WTC11 (cell line): ENCODE results near the gene SECTM1. TPM values are rescaled to one million over a fixed set of nuclear protein-coding genes. Genes with fewer than 3 reads are reported as not detected.
A peak's percentile ranks its signal among the peaks of the same experiment; 100 is the strongest.

Experiments
- ATAC-seq: fragments of 200-7000 bp; cut with Tn5 transposase; 2 replicates; pipeline ENCODE4 v1.10.0; 2021; ENCODE audit warnings: mild to moderate bottlenecking, moderate library complexity
- CTCF ChIA-PET: fragments of 300-600 bp; sonication (Branson Sonifier 250); formaldehyde crosslinking; loops from one replicate; lab custom pipeline; 2021; ENCODE audit warnings: antibody characterized with exemption; lab: Charles Lee
- POLR2A ChIA-PET: fragments of 350-600 bp; sonication (Branson Sonifier 250); formaldehyde crosslinking; loops from one replicate; lab custom pipeline; 2021; ENCODE audit warnings: antibody characterized with exemption; lab: Charles Lee
- DNase-seq: peaks from one replicate; pipeline ENCODE4 v3.0.0; 2021; ENCODE audit warnings: low spot score
- H3K27ac Mint-ChIP-seq: 2 replicates; pipeline ENCODE4 v1.8.0; 2021; ENCODE audit warnings: mixed read lengths
- H3K27me3 Mint-ChIP-seq: 2 replicates; pipeline ENCODE4 v1.8.0; 2021; ENCODE audit warnings: low read depth, mild to moderate bottlenecking, moderate library complexity, mixed read lengths
- H3K36me3 Mint-ChIP-seq: 2 replicates; pipeline ENCODE4 v1.8.0; 2021; ENCODE audit warnings: mixed read lengths
- H3K4me1 Mint-ChIP-seq: 2 replicates; pipeline ENCODE4 v1.8.0; 2022; ENCODE audit warnings: mixed read lengths
- H3K4me3 Mint-ChIP-seq: 2 replicates; pipeline ENCODE4 v1.8.0; 2021; ENCODE audit warnings: mild to moderate bottlenecking, moderate library complexity, mixed read lengths
- H3K9me3 Mint-ChIP-seq: 2 replicates; pipeline ENCODE4 v1.8.0; 2021; ENCODE audit warnings: mixed read lengths
- CREM ChIP-seq: sonication (generic); formaldehyde crosslinking; IDR thresholded peaks from 2 replicates; pipeline ENCODE4 v1.8.1; 2022; ENCODE audit warnings: mild to moderate bottlenecking, missing genetic modification reagents, moderate library complexity
- ELF4 ChIP-seq: sonication (generic); formaldehyde crosslinking; IDR thresholded peaks from 2 replicates; pipeline ENCODE4 v1.8.1; 2022; ENCODE audit warnings: low read depth, mild to moderate bottlenecking, moderate library complexity, missing genetic modification reagents
- EMX1 ChIP-seq: fragments of 250-450 bp; sonication (Bioruptor Pico); IDR thresholded peaks from 2 replicates; pipeline ENCODE4 v1.8.0; 2021; ENCODE audit warnings: mild to moderate bottlenecking
- ETV6 ChIP-seq: sonication (generic); formaldehyde crosslinking; IDR thresholded peaks from 2 replicates; pipeline ENCODE4 v1.8.1; 2022; ENCODE audit warnings: mild to moderate bottlenecking, missing genetic modification reagents
- GRHL2 ChIP-seq: fragments of 250-450 bp; sonication (Bioruptor Pico); IDR thresholded peaks from 2 replicates; pipeline ENCODE4 v1.8.0; 2022; ENCODE audit warnings: mild to moderate bottlenecking, moderate library complexity; ENCODE audit not compliant: insufficient replicate concordance, severe bottlenecking
- GTF2I ChIP-seq: fragments of 250-450 bp; sonication (Bioruptor Pico); conservative IDR thresholded peaks from 2 replicates; pipeline ENCODE4 v1.4.0; 2021; ENCODE audit warnings: mild to moderate bottlenecking
- IRF2 ChIP-seq: sonication (generic); formaldehyde crosslinking; IDR thresholded peaks from 2 replicates; pipeline ENCODE4 v1.8.0; 2022; ENCODE audit warnings: low read depth, missing genetic modification reagents, borderline replicate concordance
- NR3C1 ChIP-seq: sonication (generic); formaldehyde crosslinking; conservative IDR thresholded peaks from 2 replicates; pipeline ENCODE4 v1.8.1; 2023; ENCODE audit warnings: low read depth, mild to moderate bottlenecking, missing genetic modification reagents
- SOX15 ChIP-seq: fragments of 250-450 bp; sonication (Bioruptor Pico); IDR thresholded peaks from 2 replicates; pipeline ENCODE4 v1.9.0; 2021; ENCODE audit warnings: mild to moderate bottlenecking
- SP1 ChIP-seq: sonication (generic); formaldehyde crosslinking; conservative IDR thresholded peaks from 2 replicates; pipeline ENCODE4 v1.8.1; 2022; ENCODE audit warnings: missing genetic modification reagents
- TEAD1 ChIP-seq: sonication (generic); formaldehyde crosslinking; IDR thresholded peaks from 2 replicates; pipeline ENCODE4 v1.8.0; 2022; ENCODE audit warnings: mild to moderate bottlenecking, missing genetic modification reagents
- TP53 ChIP-seq: sonication (generic); formaldehyde crosslinking; IDR thresholded peaks from 2 replicates; pipeline ENCODE4 v1.8.1; 2023; ENCODE audit warnings: mild to moderate bottlenecking, missing genetic modification reagents
- ZBTB21 ChIP-seq: sonication (generic); formaldehyde crosslinking; IDR thresholded peaks from 2 replicates; pipeline ENCODE4 v1.8.1; 2023; ENCODE audit warnings: mild to moderate bottlenecking, missing genetic modification reagents, borderline replicate concordance
- total RNA-seq: library from RNA; stranded (reverse); gene quantifications from 3 replicates; pipeline ENCODE4 v1.2.3, GENCODE V29; 2021
- TF ChIP-seq, protein P1 (sequence below): sonication (generic); formaldehyde crosslinking; IDR thresholded peaks from 2 replicates; pipeline ENCODE4 v1.8.0; 2022; ENCODE audit warnings: mild to moderate bottlenecking, missing genetic modification reagents
- TF ChIP-seq, protein P2 (sequence below): sonication (generic); formaldehyde crosslinking; IDR thresholded peaks from 2 replicates; pipeline ENCODE4 v1.8.1; 2022; ENCODE audit warnings: mild to moderate bottlenecking, moderate library complexity, missing genetic modification reagents
- TF ChIP-seq, protein P3 (sequence below): sonication (generic); formaldehyde crosslinking; IDR thresholded peaks from 2 replicates; pipeline ENCODE4 v1.8.0; 2022; ENCODE audit warnings: mild to moderate bottlenecking, missing genetic modification reagents
- TF ChIP-seq, protein P4 (sequence below): sonication (generic); formaldehyde crosslinking; IDR thresholded peaks from 2 replicates; pipeline ENCODE4 v1.8.1; 2022; ENCODE audit warnings: low read depth, missing genetic modification reagents, borderline replicate concordance
- TF ChIP-seq, protein P5 (sequence below): sonication (generic); formaldehyde crosslinking; IDR thresholded peaks from 2 replicates; pipeline ENCODE4 v1.8.0; 2023; ENCODE audit warnings: missing genetic modification reagents, mild to moderate bottlenecking, borderline replicate concordance
- TF ChIP-seq, protein P6 (sequence below): fragments of 250-450 bp; sonication (Bioruptor Pico); IDR thresholded peaks from 2 replicates; pipeline ENCODE4 v1.9.0; 2021; ENCODE audit warnings: mild to moderate bottlenecking, borderline replicate concordance
- TF ChIP-seq, protein P7 (sequence below): sonication (generic); formaldehyde crosslinking; IDR thresholded peaks from 2 replicates; pipeline ENCODE4 v1.8.1; 2023; ENCODE audit warnings: mild to moderate bottlenecking, missing genetic modification reagents, moderate library complexity

SECTM1 gene
- total RNA-seq, 1 experiment from 2014 or later = 0.22 TPM

DNA sequence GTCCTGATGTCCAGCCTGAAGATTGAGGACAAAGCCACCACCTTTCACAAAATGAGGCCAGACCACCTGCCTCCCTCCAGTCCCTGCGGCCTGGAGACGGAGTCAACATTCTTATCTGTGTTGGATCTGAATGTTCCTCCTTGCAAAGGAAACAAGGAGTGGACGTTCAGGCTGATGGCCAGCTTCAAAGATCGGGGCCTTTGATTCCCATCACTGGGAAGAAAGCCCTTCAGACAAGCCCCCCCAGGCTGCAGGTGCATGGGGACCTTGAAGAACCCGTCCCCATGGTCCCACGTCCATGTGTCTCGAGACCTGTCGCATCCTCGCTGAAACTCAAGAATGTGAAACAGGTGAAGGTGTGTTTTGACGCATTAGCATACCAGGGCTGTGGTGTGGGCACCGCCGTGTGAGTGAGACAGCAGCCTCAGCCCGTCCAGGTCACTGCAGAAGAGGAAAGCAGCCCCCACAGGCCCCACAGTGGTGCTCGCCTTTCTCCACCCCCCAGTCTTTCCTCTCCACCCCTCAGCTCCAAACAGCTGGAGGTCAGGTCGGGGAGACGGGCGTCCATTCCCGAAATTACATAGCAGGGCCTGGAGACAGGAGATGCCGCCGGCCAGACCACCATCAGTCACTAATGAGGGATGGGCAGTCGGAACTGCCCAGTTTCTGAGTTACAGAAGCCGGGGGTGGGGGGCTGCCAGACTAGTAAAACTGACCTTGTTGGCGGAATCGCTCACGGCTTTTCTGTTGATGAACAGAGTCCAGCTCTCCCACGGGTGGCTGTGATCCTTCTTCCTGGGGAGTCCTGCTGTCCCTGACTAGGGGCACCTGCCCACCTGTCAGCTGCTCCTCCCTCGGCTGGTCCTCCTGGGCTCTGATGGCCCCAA lies 59.2 kb downstream of the SECTM1 start (continued):
- no peak for TF ChIP-seq IRF2 (CRISPR knock-in tag)
- no peak for TF ChIP-seq EMX1 (CRISPR knock-in tag)
- TF ChIP-seq, protein P1, sequence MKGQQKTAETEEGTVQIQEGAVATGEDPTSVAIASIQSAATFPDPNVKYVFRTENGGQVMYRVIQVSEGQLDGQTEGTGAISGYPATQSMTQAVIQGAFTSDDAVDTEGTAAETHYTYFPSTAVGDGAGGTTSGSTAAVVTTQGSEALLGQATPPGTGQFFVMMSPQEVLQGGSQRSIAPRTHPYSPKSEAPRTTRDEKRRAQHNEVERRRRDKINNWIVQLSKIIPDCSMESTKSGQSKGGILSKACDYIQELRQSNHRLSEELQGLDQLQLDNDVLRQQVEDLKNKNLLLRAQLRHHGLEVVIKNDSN (CRISPR knock-in tag) = no peak
- TF ChIP-seq SOX15 (CRISPR knock-in tag) = no peak
- TF ChIP-seq GRHL2 = no peak
- no peak for TF ChIP-seq ELF4 (CRISPR knock-in tag)
- no peak for TF ChIP-seq GTF2I (CRISPR knock-in tag)
- TF ChIP-seq, all 79 proteins: peak for 0

DNA sequence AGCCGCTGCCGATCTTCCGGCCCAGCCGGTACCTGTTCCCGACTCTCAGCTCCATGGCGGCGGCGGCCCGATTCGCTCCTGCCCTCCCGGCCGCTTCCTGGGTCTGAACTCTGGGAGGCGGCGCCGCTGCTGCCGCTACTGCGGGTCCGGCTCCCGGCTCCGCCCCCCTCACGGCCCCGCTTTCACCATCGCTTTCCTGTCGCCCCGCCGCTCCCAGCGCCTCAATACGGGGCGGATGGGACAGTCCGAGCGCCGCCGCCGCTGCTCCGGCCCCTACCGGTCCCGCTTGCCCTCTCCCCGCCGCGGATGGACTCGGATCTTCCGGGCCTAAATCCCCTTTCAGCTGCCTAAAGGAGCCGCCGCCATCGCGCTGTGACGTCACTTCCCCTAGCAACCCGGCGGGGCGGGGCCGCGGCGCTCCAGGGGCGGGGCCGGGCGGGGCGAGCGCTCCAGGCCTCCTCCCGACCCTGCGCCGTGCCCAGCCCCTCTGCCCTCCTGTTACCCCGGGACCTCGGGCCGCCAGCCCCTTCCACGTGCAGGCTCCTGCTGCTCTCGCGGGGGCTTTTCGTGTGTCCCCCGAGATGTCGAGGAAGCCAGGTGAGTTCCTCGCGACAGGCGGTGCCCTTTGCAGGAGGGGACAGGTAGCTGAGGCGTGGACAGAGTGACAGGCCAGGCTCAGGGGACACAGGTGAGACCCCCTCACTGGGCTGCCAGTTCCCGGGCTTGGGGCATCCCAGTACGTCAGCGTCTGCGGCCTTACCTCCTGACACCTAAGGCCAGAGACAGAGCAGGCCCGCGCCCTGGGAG lies 60.0 kb downstream of the SECTM1 start, which contains the start of gene CSNK1D:
CSNK1D (minus strand) TSS at position 374 of the 807 bp plus-strand sequence; CDS start at position 55, 319 bp downstream.
- peak within 1 kb of the TSS; percentile 99 for H3K27ac Mint-ChIP-seq
- H3K4me3 Mint-ChIP-seq = peak within 1 kb of the TSS; percentile 92
- ChIA-PET POLR2A (interaction anchor here (1.5 kb wide), 1 partner anchor 19 kb away, joined by 5 read pairs; no protein-coding TSS in a partner anchor), CTCF (interaction anchor here (0.7 to 1.2 kb wide), 5 partner anchors 18 to 340 kb away, joined by 3 to 4 read pairs (median 3); no protein-coding TSS in a partner anchor)
- peaks cover 53% of the 10 kb centered on the region for H3K4me1 Mint-ChIP-seq
- ATAC-seq = peak; percentile 84
- peaks cover 24% of the 10 kb centered on the region for H3K36me3 Mint-ChIP-seq
- no peaks in the 10 kb centered on the region; the same call in 1 of the 2 replicates for H3K27me3 Mint-ChIP-seq
- H3K9me3 Mint-ChIP-seq = no peaks in the 10 kb centered on the region
- peak; percentile 93 for DNase-seq
- TF ChIP-seq SP1 (CRISPR knock-in tag) (peak; percentile 80), ZBTB21 (CRISPR knock-in tag) (0 out of 2 replicates have a peak, but pooled peaks have one; percentile 36), TEAD1 (CRISPR knock-in tag) (0 out of 2 replicates have a peak, but pooled peaks have one; percentile 30), TP53 (CRISPR knock-in tag) (peak; percentile 57; the same call in 1 of the 2 replicates), CREM (peak; percentile 93), ETV6 (peak; percentile 73; the same call in 1 of the 2 replicates), NR3C1 (no peak)
- TF ChIP-seq, protein P2, sequence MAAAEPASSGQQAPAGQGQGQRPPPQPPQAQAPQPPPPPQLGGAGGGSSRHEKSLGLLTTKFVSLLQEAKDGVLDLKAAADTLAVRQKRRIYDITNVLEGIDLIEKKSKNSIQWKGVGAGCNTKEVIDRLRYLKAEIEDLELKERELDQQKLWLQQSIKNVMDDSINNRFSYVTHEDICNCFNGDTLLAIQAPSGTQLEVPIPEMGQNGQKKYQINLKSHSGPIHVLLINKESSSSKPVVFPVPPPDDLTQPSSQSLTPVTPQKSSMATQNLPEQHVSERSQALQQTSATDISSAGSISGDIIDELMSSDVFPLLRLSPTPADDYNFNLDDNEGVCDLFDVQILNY (CRISPR knock-in tag) = peak; percentile 42; the same call in 1 of the 2 replicates
- TF ChIP-seq, protein P3, sequence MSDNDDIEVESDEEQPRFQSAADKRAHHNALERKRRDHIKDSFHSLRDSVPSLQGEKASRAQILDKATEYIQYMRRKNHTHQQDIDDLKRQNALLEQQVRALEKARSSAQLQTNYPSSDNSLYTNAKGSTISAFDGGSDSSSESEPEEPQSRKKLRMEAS (CRISPR knock-in tag) = peak; percentile 53
- TF ChIP-seq, protein P4, sequence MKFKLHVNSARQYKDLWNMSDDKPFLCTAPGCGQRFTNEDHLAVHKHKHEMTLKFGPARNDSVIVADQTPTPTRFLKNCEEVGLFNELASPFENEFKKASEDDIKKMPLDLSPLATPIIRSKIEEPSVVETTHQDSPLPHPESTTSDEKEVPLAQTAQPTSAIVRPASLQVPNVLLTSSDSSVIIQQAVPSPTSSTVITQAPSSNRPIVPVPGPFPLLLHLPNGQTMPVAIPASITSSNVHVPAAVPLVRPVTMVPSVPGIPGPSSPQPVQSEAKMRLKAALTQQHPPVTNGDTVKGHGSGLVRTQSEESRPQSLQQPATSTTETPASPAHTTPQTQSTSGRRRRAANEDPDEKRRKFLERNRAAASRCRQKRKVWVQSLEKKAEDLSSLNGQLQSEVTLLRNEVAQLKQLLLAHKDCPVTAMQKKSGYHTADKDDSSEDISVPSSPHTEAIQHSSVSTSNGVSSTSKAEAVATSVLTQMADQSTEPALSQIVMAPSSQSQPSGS (CRISPR knock-in tag) = no peak
- TF ChIP-seq, protein P5, sequence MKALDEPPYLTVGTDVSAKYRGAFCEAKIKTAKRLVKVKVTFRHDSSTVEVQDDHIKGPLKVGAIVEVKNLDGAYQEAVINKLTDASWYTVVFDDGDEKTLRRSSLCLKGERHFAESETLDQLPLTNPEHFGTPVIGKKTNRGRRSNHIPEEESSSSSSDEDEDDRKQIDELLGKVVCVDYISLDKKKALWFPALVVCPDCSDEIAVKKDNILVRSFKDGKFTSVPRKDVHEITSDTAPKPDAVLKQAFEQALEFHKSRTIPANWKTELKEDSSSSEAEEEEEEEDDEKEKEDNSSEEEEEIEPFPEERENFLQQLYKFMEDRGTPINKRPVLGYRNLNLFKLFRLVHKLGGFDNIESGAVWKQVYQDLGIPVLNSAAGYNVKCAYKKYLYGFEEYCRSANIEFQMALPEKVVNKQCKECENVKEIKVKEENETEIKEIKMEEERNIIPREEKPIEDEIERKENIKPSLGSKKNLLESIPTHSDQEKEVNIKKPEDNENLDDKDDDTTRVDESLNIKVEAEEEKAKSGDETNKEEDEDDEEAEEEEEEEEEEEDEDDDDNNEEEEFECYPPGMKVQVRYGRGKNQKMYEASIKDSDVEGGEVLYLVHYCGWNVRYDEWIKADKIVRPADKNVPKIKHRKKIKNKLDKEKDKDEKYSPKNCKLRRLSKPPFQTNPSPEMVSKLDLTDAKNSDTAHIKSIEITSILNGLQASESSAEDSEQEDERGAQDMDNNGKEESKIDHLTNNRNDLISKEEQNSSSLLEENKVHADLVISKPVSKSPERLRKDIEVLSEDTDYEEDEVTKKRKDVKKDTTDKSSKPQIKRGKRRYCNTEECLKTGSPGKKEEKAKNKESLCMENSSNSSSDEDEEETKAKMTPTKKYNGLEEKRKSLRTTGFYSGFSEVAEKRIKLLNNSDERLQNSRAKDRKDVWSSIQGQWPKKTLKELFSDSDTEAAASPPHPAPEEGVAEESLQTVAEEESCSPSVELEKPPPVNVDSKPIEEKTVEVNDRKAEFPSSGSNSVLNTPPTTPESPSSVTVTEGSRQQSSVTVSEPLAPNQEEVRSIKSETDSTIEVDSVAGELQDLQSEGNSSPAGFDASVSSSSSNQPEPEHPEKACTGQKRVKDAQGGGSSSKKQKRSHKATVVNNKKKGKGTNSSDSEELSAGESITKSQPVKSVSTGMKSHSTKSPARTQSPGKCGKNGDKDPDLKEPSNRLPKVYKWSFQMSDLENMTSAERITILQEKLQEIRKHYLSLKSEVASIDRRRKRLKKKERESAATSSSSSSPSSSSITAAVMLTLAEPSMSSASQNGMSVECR (CRISPR knock-in tag) = peak; percentile 64; the same call in 1 of the 2 replicates
- TF ChIP-seq, protein P6, sequence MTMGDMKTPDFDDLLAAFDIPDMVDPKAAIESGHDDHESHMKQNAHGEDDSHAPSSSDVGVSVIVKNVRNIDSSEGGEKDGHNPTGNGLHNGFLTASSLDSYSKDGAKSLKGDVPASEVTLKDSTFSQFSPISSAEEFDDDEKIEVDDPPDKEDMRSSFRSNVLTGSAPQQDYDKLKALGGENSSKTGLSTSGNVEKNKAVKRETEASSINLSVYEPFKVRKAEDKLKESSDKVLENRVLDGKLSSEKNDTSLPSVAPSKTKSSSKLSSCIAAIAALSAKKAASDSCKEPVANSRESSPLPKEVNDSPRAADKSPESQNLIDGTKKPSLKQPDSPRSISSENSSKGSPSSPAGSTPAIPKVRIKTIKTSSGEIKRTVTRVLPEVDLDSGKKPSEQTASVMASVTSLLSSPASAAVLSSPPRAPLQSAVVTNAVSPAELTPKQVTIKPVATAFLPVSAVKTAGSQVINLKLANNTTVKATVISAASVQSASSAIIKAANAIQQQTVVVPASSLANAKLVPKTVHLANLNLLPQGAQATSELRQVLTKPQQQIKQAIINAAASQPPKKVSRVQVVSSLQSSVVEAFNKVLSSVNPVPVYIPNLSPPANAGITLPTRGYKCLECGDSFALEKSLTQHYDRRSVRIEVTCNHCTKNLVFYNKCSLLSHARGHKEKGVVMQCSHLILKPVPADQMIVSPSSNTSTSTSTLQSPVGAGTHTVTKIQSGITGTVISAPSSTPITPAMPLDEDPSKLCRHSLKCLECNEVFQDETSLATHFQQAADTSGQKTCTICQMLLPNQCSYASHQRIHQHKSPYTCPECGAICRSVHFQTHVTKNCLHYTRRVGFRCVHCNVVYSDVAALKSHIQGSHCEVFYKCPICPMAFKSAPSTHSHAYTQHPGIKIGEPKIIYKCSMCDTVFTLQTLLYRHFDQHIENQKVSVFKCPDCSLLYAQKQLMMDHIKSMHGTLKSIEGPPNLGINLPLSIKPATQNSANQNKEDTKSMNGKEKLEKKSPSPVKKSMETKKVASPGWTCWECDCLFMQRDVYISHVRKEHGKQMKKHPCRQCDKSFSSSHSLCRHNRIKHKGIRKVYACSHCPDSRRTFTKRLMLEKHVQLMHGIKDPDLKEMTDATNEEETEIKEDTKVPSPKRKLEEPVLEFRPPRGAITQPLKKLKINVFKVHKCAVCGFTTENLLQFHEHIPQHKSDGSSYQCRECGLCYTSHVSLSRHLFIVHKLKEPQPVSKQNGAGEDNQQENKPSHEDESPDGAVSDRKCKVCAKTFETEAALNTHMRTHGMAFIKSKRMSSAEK = no peak
- TF ChIP-seq, protein P7, sequence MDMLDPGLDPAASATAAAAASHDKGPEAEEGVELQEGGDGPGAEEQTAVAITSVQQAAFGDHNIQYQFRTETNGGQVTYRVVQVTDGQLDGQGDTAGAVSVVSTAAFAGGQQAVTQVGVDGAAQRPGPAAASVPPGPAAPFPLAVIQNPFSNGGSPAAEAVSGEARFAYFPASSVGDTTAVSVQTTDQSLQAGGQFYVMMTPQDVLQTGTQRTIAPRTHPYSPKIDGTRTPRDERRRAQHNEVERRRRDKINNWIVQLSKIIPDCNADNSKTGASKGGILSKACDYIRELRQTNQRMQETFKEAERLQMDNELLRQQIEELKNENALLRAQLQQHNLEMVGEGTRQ = 0 out of 2 replicates have a peak, but pooled peaks have one; percentile 25
